Epithelial cell of esophagus (primary cell): ENCODE measurements around the gene PAOX.

Experiments
- DNase-seq: peaks from one replicate; pipeline ENCODE4 v3.0.0; 2010; ENCODE audit warnings: low read depth
- H3K4me3 ChIP-seq: 2 replicates; pipeline ENCODE4 v1.5.1; 2011; ENCODE audit warnings: mild to moderate bottlenecking, low read length, control low read depth
- TF ChIP-seq, protein P1 (sequence below): IDR thresholded peaks from 2 replicates; pipeline ENCODE4 v1.5.1; 2011; ENCODE audit warnings: low read depth, mild to moderate bottlenecking, low read length, control low read depth, inconsistent platforms; ENCODE audit not compliant: insufficient read depth; ENCODE audit errors: missing control alignments

The PAOX gene

GRCh38 chr10:133379152-133379800, at the start of gene PAOX:
TSS of gene PAOX (plus strand) at chr10:133379262. CDS start at chr10:133379317, 55 bp downstream.
- DNase-seq: peak; percentile 81
- H3K4me3 ChIP-seq: peak within 1 kb of the TSS; percentile 63
- TF ChIP-seq, protein P1, sequence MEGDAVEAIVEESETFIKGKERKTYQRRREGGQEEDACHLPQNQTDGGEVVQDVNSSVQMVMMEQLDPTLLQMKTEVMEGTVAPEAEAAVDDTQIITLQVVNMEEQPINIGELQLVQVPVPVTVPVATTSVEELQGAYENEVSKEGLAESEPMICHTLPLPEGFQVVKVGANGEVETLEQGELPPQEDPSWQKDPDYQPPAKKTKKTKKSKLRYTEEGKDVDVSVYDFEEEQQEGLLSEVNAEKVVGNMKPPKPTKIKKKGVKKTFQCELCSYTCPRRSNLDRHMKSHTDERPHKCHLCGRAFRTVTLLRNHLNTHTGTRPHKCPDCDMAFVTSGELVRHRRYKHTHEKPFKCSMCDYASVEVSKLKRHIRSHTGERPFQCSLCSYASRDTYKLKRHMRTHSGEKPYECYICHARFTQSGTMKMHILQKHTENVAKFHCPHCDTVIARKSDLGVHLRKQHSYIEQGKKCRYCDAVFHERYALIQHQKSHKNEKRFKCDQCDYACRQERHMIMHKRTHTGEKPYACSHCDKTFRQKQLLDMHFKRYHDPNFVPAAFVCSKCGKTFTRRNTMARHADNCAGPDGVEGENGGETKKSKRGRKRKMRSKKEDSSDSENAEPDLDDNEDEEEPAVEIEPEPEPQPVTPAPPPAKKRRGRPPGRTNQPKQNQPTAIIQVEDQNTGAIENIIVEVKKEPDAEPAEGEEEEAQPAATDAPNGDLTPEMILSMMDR: no peak

- TF ChIP-seq, protein P1: peak; percentile 86
- DNase-seq: peak; percentile 79
- no peak overlapping the region for H3K4me3 ChIP-seq
Observed at GRCh38 chr10:133329491-133330202, 49.4 kb upstream of the PAOX start.

DNA sequence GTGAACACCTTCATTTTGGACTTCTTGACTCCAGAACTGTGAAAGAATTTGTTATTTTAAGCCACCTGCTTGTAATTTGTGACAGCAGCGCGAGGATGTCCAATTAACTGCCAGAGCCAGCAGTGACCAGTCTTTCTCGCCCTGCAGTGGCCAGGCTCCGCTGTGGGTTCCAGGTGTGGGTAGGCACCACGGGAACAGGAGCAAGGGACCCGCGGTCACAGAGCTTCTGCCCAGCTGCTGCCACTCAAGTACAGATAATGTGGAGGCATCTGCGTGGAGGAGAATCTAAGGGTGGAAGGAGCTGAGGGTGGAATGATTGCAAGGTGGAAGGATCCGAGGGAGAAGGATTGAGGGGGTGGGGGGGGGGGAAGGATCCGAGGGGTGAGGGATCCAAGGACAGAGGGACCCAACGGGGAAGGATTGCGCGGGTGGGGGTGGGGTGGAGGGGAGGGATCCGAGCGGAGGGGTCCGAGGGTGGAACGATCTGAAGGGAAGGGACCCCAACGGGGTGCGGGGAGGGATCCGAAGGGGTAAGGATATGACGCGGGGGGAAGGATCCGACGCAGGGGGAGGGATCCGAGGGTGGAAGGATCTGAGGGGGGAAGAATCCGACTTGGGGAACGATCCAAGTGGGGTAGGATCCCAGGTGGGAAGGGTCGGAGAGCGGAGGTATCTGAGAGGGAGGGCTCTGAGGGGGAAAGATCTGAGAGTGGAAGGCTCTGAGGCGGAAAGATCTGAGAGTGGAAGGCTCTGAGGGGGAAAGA, 45.9 kb upstream of the PAOX start:
- TF ChIP-seq, protein P1: no peak
- no peak for DNase-seq
- H3K4me3 ChIP-seq: no peak overlapping the region

GRCh38 chr10:133334503-133335245, 44.4 kb upstream of the PAOX start:
- TF ChIP-seq, protein P1: no peak
- no peak overlapping the region for H3K4me3 ChIP-seq
- no peak for DNase-seq

GRCh38 chr10:133335246-133336117, 43.6 kb upstream of the PAOX start:
- peak overlapping the region; percentile 4 for H3K4me3 ChIP-seq
- DNase-seq: no peak
- TF ChIP-seq, protein P1: no peak
